ENCODE measurements around the gene GGTLC2.

DNA sequence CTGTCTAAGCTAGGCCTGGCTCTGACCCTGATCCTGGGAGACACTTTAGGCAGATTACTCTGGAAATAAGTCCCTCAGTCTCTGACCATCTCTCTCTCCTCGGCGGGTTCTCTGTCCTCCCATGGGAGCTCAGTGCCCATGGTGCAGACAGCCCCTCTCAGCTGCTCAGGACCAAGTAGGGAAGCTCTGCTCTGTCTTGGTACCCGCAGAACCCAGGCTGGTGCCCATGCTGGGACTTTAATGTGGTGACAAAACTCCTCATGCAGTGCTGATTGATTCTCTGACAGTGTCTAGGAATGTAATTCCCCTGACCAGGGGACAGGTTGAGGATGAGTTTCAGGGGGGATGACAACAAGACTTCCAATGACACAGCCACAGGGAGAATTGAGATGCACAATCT lies 30.3 kb upstream of the GGTLC2 start:
- TF ChIP-seq, protein P1, sequence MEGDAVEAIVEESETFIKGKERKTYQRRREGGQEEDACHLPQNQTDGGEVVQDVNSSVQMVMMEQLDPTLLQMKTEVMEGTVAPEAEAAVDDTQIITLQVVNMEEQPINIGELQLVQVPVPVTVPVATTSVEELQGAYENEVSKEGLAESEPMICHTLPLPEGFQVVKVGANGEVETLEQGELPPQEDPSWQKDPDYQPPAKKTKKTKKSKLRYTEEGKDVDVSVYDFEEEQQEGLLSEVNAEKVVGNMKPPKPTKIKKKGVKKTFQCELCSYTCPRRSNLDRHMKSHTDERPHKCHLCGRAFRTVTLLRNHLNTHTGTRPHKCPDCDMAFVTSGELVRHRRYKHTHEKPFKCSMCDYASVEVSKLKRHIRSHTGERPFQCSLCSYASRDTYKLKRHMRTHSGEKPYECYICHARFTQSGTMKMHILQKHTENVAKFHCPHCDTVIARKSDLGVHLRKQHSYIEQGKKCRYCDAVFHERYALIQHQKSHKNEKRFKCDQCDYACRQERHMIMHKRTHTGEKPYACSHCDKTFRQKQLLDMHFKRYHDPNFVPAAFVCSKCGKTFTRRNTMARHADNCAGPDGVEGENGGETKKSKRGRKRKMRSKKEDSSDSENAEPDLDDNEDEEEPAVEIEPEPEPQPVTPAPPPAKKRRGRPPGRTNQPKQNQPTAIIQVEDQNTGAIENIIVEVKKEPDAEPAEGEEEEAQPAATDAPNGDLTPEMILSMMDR (IDR thresholded peaks at IDR 0.05): no peak
- no peak for TF ChIP-seq POLR2A (IDR thresholded peaks at IDR 0.05)
